Measurements from ENCODE around the gene ABHD15.

The ABHD15 gene

GRCh38 chr17:29526322-29526721 is 40.5 kb downstream of the ABHD15 start:
- TF ChIP-seq CTCF (IDR thresholded peaks at IDR 0.05; ENCODE audit: low read depth, low read length, missing control alignments) = no peak
- H3K4me3 ChIP-seq (ENCODE audit: low read depth, low read length) = no peak overlapping the region
- DNase-seq (ENCODE audit: low read depth) = no peak

GRCh38 chr17:29524692-29525091 is 42.1 kb downstream of the ABHD15 start:
- DNase-seq (ENCODE audit: low read depth) = no peak
- no peak for TF ChIP-seq CTCF (IDR thresholded peaks at IDR 0.05; ENCODE audit: low read depth, low read length, missing control alignments)
- no peak overlapping the region for H3K4me3 ChIP-seq (ENCODE audit: low read depth, low read length)

GRCh38 chr17:29518359-29518758 is 48.5 kb downstream of the ABHD15 start:
- H3K4me3 ChIP-seq (ENCODE audit: low read depth, low read length) = no peak overlapping the region
- DNase-seq (ENCODE audit: low read depth) = no peak
- TF ChIP-seq CTCF (IDR thresholded peaks at IDR 0.05; ENCODE audit: low read depth, low read length, missing control alignments) = no peak

- DNase-seq (ENCODE audit: low read depth) = no peak
- H3K4me3 ChIP-seq (ENCODE audit: low read depth, low read length) = no peak overlapping the region
- no peak for TF ChIP-seq CTCF (IDR thresholded peaks at IDR 0.05; ENCODE audit: low read depth, low read length, missing control alignments)
Observed at GRCh38 chr17:29514792-29515191, 52.0 kb downstream of the ABHD15 start.

GRCh38 chr17:29510953-29511352 is 55.9 kb downstream of the ABHD15 start:
- H3K4me3 ChIP-seq (ENCODE audit: low read depth, low read length) = no peak overlapping the region
- TF ChIP-seq CTCF (IDR thresholded peaks at IDR 0.05; ENCODE audit: low read depth, low read length, missing control alignments) = no peak
- no peak for DNase-seq (ENCODE audit: low read depth)
